Measurements from ENCODE around the gene PCDHB7. TPM values are rescaled to one million over a fixed set of nuclear protein-coding genes. Genes with fewer than 3 reads are reported as not detected.
A peak's percentile ranks its signal among the peaks of the same experiment; 100 is the strongest.
"Not testable (repeated sequence)": the region's sequence is repeated elsewhere in the genome, so short reads cannot be mapped to it uniquely, and the experiment has no call there.

The PCDHB7 gene
- total RNA-seq, 2 donors from 2014 or later = not detected

DNA sequence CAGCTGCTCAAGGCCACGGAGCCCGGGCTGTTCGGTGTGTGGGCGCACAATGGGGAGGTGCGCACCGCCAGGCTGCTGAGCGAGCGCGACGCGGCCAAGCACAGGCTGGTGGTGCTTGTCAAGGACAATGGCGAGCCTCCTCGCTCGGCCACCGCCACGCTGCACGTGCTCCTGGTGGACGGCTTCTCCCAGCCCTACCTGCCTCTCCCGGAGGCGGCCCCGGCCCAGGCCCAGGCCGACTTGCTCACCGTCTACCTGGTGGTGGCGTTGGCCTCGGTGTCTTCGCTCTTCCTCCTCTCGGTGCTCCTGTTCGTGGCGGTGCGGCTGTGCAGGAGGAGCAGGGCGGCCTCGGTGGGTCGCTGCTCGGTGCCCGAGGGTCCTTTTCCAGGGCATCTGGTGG is 16.7 kb downstream of the PCDHB7 start:
- H3K27ac Mint-ChIP-seq; H3K4me3 Mint-ChIP-seq; H3K9me3 ChIP-seq (ENCODE audit: control insufficient read depth, low read length, poor library complexity, severe bottlenecking); H3K4me1 Mint-ChIP-seq; H3K36me3 Mint-ChIP-seq (ENCODE audit: low read depth); DNase-seq; ATAC-seq: not testable (repeated sequence)
- H3K27me3 Mint-ChIP-seq = peaks cover 38% of the 10 kb centered on the region

DNA sequence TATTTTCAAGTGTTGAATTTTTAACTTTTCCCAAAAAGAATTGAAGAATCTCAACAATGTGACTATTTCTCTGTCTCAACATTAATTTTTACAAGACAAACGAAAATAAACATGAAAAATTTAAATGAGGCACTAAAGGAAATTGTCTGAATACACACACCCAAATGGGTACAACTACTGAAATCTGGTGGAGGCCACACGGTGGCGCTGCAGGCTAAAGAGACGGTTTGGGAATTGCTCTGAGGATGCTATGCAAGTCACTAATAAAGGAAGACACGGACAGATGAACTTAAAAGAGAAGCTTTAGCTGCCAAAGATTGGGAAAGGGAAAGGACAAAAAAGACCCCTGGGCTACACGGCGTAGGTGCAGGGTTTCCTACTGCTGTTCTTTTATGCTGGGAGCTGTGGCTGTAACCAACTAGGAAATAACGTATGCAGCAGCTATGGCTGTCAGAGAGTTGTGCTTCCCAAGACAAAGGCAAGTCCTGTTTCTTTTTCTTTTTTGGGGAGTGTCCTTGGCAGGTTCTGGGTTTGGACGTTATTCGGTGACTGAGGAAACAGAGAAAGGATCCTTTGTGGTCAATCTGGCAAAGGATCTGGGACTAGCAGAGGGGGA is 19.8 kb downstream of the PCDHB7 start, which contains the start of gene PCDHB10:
TSS of gene PCDHB10 (plus strand) at position 244 of the 616 bp plus-strand sequence. CDS start at position 444, 200 bp downstream.
- Mint-ChIP-seq H3K36me3 (ENCODE audit: low read depth) (peaks cover 2% of the 10 kb centered on the region), H3K27me3 (peaks cover 32% of the 10 kb centered on the region), H3K4me1 (peaks cover under 1% of the 10 kb centered on the region), H3K4me3 (no peak within 1 kb of the TSS), H3K27ac (no peak within 1 kb of the TSS)
- H3K9me3 ChIP-seq (ENCODE audit: control insufficient read depth, low read length, poor library complexity, severe bottlenecking) = no peaks in the 10 kb centered on the region
- DNase-seq (peak in 1 of 3 donors; percentile 13), ATAC-seq (no peak)

DNA sequence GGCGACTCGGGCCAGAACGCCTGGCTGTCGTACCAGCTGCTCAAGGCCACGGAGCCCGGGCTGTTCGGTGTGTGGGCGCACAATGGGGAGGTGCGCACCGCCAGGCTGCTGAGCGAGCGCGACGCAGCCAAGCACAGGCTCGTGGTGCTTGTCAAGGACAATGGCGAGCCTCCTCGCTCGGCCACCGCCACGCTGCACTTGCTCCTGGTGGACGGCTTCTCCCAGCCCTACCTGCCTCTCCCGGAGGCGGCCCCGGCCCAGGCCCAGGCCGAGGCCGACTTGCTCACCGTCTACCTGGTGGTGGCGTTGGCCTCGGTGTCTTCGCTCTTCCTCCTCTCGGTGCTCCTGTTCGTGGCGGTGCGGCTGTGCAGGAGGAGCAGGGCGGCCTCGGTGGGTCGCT is 21.9 kb downstream of the PCDHB7 start:
- not testable (repeated sequence) for H3K4me3 Mint-ChIP-seq; ATAC-seq; DNase-seq; H3K9me3 ChIP-seq (ENCODE audit: control insufficient read depth, low read length, poor library complexity, severe bottlenecking); H3K36me3 Mint-ChIP-seq (ENCODE audit: low read depth); H3K4me1 Mint-ChIP-seq; H3K27ac Mint-ChIP-seq
- peaks cover 18% of the 10 kb centered on the region for H3K27me3 Mint-ChIP-seq

DNA sequence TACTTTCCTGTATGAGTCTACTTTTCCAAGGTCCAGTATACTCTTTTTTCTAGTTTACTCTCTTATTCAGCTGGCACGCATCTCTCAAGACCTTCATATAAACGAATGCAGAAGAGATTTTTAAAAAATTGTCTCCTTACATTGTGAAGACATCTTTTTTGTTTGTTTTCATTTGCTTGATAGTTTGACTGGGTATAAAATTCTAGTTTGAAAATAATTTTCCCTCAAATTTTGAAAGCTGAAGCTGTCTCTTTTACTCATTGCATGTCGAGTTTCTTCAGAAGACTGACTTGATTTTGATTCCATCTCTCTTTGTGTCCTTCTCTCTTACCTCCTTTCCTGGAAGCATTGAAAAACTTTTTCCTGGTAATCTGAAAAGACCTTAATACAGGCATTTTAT is 23.9 kb downstream of the PCDHB7 start:
- H3K36me3 Mint-ChIP-seq (ENCODE audit: low read depth) = no peaks in the 10 kb centered on the region
- peaks cover 27% of the 10 kb centered on the region for H3K27me3 Mint-ChIP-seq
- H3K4me1 Mint-ChIP-seq = no peaks in the 10 kb centered on the region
- no peaks in the 10 kb centered on the region for H3K9me3 ChIP-seq (ENCODE audit: control insufficient read depth, low read length, poor library complexity, severe bottlenecking)
- DNase-seq (no peak), ATAC-seq (no peak)
- no peak overlapping the region for H3K4me3 Mint-ChIP-seq
- H3K27ac Mint-ChIP-seq = no peak overlapping the region

DNA sequence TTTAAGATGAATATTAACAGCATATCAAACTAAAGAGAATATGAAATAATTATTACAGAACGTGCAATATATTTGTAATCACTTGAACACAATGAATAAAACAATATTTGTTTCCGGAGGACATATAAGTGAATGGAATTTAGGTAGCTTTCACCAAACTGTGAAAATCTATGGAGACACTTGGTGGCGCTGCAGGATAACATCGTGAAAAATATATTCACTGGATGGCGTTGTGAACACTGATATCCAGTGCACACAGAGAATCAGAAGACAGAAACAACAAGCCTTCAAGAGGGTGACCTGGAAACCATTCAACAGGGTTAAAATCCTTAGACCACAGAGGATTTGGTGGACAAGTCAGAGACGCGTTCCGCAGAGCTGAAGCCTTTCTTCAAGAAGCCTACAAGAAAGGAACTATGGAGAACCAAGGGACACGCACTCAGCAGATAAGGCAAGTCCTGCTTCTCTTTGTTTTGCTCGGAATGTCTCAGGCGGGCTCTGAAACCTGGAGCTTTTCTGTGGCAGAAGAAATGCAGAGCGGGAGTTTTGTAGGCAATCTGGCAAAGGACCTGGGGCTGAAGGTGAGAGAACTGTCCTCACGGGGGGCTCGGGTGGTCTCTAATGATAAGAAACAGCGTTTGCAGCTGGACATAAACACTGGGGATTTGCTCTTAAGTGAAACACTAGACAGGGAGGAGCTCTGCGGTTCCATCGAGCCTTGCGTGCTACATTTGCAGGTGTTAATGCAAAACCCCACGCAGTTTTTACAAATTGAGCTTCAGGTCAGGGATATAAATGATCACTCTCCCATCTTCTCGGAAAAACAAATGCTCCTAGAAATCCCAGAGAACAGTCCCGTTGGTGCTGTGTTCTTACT is 27.2 kb downstream of the PCDHB7 start, which contains the start of gene PCDHB11:
TSS of gene PCDHB11 (plus strand) at position 269 of the 877 bp plus-strand sequence. CDS start at position 417, 148 bp downstream.
- no peaks in the 10 kb centered on the region for H3K9me3 ChIP-seq (ENCODE audit: control insufficient read depth, low read length, poor library complexity, severe bottlenecking)

DNA sequence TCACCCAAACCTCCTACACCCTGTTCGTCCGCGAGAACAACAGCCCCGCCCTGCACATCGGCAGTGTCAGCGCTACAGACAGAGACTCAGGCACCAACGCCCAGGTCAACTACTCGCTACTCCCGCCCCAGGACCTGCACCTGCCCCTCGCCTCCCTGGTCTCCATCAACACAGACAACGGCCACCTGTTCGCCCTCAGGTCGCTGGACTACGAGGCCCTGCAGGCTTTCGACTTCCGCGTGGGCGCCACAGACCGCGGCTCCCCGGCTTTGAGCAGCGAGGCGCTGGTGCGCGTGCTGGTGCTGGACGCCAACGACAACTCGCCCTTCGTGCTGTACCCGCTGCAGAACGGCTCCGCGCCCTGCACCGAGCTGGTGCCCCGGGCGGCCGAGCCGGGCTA is 28.7 kb downstream of the PCDHB7 start:
- ATAC-seq; H3K9me3 ChIP-seq (ENCODE audit: control insufficient read depth, low read length, poor library complexity, severe bottlenecking); H3K36me3 Mint-ChIP-seq (ENCODE audit: low read depth); H3K27ac Mint-ChIP-seq; H3K4me3 Mint-ChIP-seq; H3K4me1 Mint-ChIP-seq; DNase-seq: not testable (repeated sequence)
- H3K27me3 Mint-ChIP-seq = peaks cover 19% of the 10 kb centered on the region

More for the DNA sequence above, 27.2 kb downstream of the PCDHB7 start, which contains the start of gene PCDHB11:
- H3K36me3 Mint-ChIP-seq (ENCODE audit: low read depth) = no peaks in the 10 kb centered on the region
- DNase-seq (no peak), ATAC-seq (no peak)
- H3K4me3 Mint-ChIP-seq = no peak within 1 kb of the TSS
- peaks cover 19% of the 10 kb centered on the region for H3K27me3 Mint-ChIP-seq
- H3K4me1 Mint-ChIP-seq = no peaks in the 10 kb centered on the region
- H3K27ac Mint-ChIP-seq = no peak within 1 kb of the TSS

DNA sequence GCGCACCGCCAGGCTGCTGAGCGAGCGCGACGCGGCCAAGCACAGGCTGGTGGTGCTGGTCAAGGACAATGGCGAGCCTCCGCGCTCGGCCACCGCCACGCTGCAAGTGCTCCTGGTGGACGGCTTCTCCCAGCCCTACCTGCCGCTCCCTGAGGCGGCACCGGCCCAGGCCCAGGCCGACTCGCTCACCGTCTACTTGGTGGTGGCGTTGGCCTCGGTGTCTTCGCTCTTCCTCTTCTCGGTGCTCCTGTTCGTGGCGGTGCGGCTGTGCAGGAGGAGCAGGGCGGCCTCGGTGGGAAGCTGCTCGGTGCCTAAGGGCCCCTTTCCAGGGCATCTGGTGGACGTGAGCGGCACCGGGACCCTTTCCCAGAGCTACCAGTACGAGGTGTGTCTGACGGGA is 29.2 kb downstream of the PCDHB7 start:
- H3K27ac Mint-ChIP-seq; H3K4me1 Mint-ChIP-seq; H3K9me3 ChIP-seq (ENCODE audit: control insufficient read depth, low read length, poor library complexity, severe bottlenecking); H3K36me3 Mint-ChIP-seq (ENCODE audit: low read depth); H3K4me3 Mint-ChIP-seq; DNase-seq; ATAC-seq: not testable (repeated sequence)
- peaks cover 23% of the 10 kb centered on the region for H3K27me3 Mint-ChIP-seq

DNA sequence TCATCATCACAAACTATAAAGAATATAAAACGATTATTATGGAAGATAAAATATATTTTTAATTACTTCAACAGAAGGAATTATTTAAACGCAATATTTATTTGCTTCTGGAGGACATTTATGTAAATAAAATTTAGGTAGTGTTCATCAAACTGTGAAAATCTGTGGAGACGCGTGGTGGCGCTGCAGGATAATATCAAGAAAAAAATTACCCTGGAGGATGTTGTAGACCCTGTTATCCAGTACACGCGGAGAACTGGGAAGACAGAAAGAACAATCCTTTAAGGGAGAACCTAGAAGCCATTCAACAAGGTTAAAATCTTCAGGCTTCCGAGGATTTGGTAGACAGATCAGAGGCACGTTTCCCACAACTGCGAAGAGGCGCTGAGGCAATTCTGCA is 36.0 kb downstream of the PCDHB7 start, which contains the start of gene PCDHB12:
TSS of gene PCDHB12 (plus strand) at position 242 of the 400 bp plus-strand sequence. CDS start 189 bp downstream, outside the sequence.
- Mint-ChIP-seq H3K36me3 (ENCODE audit: low read depth) (peaks cover 5% of the 10 kb centered on the region), H3K4me3 (no peak within 1 kb of the TSS), H3K4me1 (peaks cover 2% of the 10 kb centered on the region), H3K27me3 (peaks cover 59% of the 10 kb centered on the region), H3K27ac (no peak within 1 kb of the TSS)
- no peaks in the 10 kb centered on the region for H3K9me3 ChIP-seq (ENCODE audit: control insufficient read depth, low read length, poor library complexity, severe bottlenecking)
- no peak for DNase-seq
- no peak for ATAC-seq

DNA sequence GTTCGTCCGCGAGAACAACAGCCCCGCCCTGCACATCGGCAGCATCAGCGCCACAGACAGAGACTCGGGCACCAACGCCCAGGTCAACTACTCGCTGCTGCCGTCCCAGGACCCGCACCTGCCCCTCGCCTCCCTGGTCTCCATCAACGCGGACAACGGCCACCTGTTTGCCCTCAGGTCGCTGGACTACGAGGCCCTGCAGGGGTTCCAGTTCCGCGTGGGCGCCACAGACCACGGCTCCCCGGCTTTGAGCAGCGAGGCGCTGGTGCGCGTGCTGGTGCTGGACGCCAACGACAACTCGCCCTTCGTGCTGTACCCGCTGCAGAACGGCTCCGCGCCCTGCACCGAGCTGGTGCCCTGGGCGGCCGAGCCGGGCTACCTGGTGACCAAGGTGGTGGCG is 37.8 kb downstream of the PCDHB7 start:
- DNase-seq; H3K27ac Mint-ChIP-seq; H3K4me3 Mint-ChIP-seq; H3K36me3 Mint-ChIP-seq (ENCODE audit: low read depth); ATAC-seq; H3K4me1 Mint-ChIP-seq; H3K9me3 ChIP-seq (ENCODE audit: control insufficient read depth, low read length, poor library complexity, severe bottlenecking): not testable (repeated sequence)
- H3K27me3 Mint-ChIP-seq = peaks cover 70% of the 10 kb centered on the region

DNA sequence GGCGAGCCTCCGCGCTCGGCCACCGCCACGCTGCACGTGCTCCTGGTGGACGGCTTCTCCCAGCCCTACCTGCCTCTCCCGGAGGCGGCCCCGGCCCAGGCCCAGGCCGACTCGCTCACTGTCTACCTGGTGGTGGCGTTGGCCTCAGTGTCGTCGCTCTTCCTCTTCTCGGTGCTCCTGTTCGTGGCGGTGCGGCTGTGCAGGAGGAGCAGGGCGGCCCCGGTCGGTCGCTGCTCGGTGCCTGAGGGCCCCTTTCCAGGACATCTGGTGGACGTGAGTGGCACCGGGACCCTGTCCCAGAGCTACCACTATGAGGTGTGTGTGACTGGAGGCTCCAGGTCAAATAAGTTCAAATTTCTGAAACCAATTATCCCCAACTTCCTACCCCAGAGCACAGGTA is 38.4 kb downstream of the PCDHB7 start:
- H3K4me1 Mint-ChIP-seq; H3K4me3 Mint-ChIP-seq; DNase-seq; H3K9me3 ChIP-seq (ENCODE audit: control insufficient read depth, low read length, poor library complexity, severe bottlenecking); ATAC-seq; H3K27ac Mint-ChIP-seq; H3K36me3 Mint-ChIP-seq (ENCODE audit: low read depth): not testable (repeated sequence)
- H3K27me3 Mint-ChIP-seq = peaks cover 70% of the 10 kb centered on the region

DNA sequence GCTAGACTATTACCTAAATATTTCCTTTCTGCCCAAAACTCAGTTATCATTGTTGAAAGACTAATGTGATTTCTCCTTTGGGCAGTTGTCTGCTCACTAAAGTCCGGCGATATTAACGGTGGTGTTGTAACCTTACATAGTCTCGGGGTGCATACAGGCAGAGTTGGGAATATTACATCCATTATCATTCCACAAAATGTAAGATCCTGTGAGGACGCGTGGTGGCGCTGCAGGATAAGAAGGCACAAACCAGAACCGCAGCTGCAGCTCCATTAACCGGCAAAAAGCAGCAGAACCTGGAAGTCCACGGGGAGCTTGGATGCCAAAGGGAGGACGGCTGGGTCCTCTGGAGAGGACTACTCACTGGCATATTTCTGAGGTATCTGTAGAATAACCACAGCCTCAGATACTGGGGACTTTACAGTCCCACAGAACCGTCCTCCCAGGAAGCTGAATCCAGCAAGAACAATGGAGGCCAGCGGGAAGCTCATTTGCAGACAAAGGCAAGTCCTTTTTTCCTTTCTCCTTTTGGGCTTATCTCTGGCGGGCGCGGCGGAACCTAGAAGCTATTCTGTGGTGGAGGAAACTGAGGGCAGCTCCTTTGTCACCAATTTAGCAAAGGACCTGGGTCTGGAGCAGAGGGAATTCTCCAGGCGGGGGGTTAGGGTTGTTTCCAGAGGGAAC is 41.4 kb downstream of the PCDHB7 start, which contains the start of gene PCDHB13:
TSS of gene PCDHB13 (plus strand) at position 264 of the 684 bp plus-strand sequence. CDS start at position 469, 205 bp downstream.
- DNase-seq; H3K27ac Mint-ChIP-seq; ATAC-seq; H3K9me3 ChIP-seq (ENCODE audit: control insufficient read depth, low read length, poor library complexity, severe bottlenecking); H3K4me3 Mint-ChIP-seq; H3K36me3 Mint-ChIP-seq (ENCODE audit: low read depth); H3K4me1 Mint-ChIP-seq: not testable (repeated sequence)
- peaks cover 52% of the 10 kb centered on the region for H3K27me3 Mint-ChIP-seq

DNA sequence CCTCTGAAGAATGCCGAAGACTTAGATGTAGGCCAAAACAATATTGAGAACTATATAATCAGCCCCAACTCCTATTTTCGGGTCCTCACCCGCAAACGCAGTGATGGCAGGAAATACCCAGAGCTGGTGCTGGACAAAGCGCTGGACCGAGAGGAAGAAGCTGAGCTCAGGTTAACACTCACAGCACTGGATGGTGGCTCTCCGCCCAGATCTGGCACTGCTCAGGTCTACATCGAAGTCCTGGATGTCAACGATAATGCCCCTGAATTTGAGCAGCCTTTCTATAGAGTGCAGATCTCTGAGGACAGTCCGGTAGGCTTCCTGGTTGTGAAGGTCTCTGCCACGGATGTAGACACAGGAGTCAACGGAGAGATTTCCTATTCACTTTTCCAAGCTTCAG is 42.1 kb downstream of the PCDHB7 start:
- not testable (repeated sequence) for H3K36me3 Mint-ChIP-seq (ENCODE audit: low read depth); H3K27ac Mint-ChIP-seq; H3K4me1 Mint-ChIP-seq; H3K9me3 ChIP-seq (ENCODE audit: control insufficient read depth, low read length, poor library complexity, severe bottlenecking); ATAC-seq; DNase-seq; H3K4me3 Mint-ChIP-seq
- H3K27me3 Mint-ChIP-seq = peaks cover 45% of the 10 kb centered on the region

DNA sequence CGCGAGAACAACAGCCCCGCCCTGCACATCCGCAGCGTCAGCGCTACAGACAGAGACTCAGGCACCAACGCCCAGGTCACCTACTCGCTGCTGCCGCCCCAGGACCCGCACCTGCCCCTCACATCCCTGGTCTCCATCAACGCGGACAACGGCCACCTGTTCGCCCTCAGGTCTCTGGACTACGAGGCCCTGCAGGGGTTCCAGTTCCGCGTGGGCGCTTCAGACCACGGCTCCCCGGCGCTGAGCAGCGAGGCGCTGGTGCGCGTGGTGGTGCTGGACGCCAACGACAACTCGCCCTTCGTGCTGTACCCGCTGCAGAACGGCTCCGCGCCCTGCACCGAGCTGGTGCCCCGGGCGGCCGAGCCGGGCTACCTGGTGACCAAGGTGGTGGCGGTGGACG is 43.1 kb downstream of the PCDHB7 start:
- peaks cover 39% of the 10 kb centered on the region for H3K27me3 Mint-ChIP-seq
- not testable (repeated sequence) for H3K27ac Mint-ChIP-seq; ATAC-seq; H3K4me1 Mint-ChIP-seq; H3K4me3 Mint-ChIP-seq; H3K36me3 Mint-ChIP-seq (ENCODE audit: low read depth); DNase-seq; H3K9me3 ChIP-seq (ENCODE audit: control insufficient read depth, low read length, poor library complexity, severe bottlenecking)

Measured in T-helper 17 cell (primary cell).